HG02870 (cell line): ENCODE data around the gene CAPNS1.

Experiments used
- ATAC-seq: cut with Tn5 transposase; IDR thresholded peaks from one replicate; pipeline ENCODE4 v1.9.1; 2021; ENCODE audit warnings: mild to moderate bottlenecking, moderate library complexity; ENCODE audit not compliant: unreplicated experiment

CAPNS1 gene

DNA sequence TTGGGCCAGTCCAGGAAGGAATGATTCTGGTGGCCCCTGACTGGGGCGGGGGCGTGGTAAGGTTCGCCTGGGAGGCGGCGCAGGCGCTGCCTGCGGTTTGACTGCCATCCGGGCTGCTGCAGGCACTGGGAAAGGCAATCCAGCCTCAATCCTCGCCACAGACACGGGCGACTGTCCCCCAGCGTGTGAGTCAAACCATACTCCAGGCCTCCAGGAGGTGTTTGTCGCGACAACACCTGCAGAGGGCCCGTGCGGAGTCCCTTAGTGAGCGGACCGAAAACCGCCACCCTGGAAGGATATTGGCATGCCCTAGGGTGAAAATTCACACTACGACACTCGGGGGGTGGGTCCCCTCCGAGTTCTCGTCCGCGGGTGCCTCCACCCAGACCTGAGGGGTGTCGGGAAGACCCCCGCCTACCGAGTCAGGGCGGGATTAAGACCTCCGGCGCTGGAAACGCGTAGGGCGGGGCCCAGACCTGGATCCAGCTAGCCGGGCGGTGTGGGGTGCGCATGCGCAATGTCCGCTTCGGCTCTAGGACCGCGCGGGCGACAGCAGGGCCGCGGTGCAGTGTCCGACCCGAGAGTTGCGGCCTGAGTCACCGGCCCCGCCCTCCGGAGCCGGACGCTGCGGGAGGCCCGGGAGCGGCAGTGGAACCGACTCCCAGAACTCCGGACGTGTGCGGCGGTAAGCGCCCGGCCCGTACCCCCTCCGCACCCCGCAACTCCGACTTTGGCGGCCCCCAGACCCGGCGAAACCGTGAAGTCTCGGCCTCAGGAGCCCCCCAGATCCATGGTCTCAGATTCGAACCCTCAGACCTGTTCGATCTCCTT lies at the start of gene CAPNS1:
CAPNS1 (plus strand) TSS at position 594 of the 831 bp plus-strand sequence. CDS start 946 bp downstream, outside the sequence.
- peak; percentile 79 for ATAC-seq

- ATAC-seq: no peak
Observed at GRCh38 chr19:36090910-36091695, 48.8 kb upstream of the CAPNS1 start.

DNA sequence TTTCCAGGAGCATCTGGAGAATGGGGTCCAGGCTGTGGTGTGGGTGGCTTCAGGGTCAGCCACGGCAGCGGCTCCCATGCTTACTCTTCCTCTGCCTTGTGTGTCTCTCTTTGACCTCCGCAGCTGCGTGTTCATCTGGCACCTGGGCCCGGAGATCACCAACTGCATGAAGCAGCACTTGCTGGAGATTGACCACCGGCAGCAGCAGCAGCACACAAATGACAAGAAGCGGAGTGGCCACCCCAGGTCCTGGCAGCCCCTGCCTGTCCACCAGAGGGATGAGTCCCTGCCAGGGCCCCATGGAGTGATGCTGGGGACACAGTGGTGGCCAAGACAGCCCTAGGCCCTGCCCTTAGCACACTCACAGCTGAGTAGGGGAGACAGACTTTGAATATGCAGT lies 47.3 kb upstream of the CAPNS1 start:
- ATAC-seq: no peak

DNA sequence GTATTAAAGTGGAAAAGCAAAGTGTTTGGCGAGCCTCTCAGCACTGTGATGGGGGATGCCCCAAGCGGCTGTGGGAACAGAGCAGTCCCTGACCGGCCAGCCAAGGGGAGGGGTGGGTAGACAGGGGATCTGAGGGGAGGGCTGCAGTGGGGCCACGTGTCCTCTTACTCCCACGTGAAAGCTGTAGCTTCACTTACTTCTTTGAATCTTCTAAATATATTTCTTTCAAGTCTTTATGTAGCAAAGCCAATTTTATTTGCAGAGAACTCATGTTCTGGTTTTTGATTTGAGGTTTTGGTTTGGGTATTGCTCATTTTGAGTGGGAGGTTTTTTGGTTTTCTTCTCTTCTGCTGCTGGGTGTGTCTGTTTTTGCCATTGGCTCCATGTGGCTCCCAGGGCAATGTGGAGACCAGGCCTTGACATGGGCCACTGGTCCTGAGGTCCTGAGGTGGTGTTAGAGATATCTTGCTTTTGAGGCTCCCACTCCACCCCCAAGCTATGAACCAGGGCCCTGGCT lies 46.7 kb upstream of the CAPNS1 start:
- no peak for ATAC-seq

DNA sequence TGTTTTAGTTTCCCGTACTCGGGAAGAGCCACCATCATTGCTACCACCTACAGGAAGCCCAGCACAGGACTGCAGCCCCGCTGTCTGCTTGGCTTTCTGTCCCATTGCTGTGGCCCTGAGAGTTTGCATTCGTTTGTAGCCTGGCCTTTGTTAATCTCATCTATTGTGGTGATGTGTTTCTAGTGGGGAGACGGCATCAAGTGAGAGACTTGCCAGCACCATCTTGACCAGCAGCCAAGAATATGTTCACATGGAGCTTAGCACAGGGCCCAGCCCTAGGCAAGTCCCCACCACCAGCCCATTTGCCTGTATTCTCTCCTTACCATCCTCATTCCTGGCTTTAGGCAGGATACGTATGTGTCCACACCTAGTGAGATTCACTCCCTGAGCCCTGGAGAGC lies 46.2 kb upstream of the CAPNS1 start:
- no peak for ATAC-seq

DNA sequence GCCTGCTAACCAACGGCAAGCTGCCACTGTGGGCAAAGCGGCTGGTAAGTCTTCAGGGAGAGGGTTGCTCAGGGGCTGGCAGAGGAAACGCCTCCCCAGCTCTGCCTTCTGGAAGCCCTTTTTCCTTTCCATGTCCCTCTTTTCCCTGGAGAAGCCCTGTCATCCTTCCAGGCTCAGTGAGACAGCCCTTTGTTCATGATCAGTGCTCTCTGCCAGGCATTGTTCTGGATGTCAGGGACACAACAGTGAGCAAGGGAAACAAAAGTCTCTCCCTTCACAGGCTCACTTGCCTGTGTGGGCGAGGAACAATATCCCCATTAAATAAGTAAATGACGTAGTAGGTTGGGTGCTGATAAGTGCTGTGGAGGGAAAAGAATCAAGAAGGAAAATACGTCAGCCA lies 42.8 kb upstream of the CAPNS1 start:
- ATAC-seq: no peak

GRCh38 chr19:36099166-36099785 lies 40.6 kb upstream of the CAPNS1 start:
- no peak for ATAC-seq

- no peak for ATAC-seq
Observed at GRCh38 chr19:36100476-36100875, 39.4 kb upstream of the CAPNS1 start.

DNA sequence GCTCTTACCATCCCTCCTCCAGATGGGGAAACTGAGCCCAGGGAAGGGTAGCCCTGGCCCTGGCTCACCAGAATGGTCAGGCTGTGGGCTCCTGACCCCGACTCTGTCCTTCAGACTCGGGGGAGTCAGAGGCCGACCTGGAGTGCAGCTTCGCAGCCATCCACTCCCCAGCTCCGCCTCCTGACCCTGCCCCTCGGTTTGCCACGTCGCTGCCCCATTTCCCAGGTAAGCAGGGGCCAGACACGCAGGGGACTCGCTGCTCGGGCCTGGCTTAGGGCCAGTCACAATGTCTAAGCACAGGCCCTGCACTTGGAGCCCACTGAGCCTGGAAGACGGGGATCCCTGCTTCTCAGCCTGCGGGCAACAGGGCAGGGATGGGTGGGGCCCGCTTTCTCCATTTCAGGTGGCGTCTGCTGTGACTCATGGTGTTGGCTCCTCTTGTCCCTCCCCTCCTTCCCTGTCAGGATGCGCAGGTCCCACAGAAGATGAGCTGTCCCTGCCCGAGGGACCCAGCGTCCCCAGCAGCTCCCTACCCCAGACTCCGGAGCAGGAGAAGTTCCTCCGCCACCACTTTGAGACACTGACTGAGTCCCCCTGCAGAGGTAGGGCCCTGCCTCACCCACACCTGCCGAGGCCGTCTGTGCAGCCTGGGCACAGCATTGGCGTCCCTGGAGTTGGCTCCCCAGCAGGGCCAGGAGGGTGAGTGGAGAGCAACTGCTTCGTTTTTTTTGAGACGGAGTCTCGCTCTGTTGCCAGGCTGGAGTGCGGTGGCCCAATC lies 38.1 kb upstream of the CAPNS1 start:
- ATAC-seq: no peak

- ATAC-seq: no peak
Observed at GRCh38 chr19:36103040-36103626, 36.7 kb upstream of the CAPNS1 start.

GRCh38 chr19:36103842-36104552 lies 35.9 kb upstream of the CAPNS1 start:
- no peak for ATAC-seq

GRCh38 chr19:36106441-36106840 lies 33.4 kb upstream of the CAPNS1 start:
- ATAC-seq: no peak

GRCh38 chr19:36106991-36107390 lies 32.9 kb upstream of the CAPNS1 start:
- no peak for ATAC-seq

DNA sequence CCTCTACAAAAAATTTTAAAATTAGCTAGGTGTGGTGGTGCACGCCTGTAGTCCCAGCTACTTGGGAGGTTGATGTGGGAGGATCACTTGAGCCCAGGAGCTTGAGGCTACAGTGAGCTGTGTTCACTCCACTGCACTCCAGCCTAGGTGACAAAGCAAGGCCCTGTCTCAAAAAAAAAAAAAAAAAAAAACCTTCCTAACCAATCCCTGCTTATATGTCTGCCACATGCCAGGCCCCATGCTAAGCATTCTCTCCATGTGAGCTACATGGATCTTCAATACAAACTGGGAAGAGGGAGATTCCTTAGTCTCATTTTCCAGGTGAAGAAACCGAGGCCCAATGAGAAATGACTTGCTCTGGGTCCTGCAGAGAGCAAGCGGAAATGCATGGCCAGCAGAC lies 31.2 kb upstream of the CAPNS1 start:
- ATAC-seq: no peak

DNA sequence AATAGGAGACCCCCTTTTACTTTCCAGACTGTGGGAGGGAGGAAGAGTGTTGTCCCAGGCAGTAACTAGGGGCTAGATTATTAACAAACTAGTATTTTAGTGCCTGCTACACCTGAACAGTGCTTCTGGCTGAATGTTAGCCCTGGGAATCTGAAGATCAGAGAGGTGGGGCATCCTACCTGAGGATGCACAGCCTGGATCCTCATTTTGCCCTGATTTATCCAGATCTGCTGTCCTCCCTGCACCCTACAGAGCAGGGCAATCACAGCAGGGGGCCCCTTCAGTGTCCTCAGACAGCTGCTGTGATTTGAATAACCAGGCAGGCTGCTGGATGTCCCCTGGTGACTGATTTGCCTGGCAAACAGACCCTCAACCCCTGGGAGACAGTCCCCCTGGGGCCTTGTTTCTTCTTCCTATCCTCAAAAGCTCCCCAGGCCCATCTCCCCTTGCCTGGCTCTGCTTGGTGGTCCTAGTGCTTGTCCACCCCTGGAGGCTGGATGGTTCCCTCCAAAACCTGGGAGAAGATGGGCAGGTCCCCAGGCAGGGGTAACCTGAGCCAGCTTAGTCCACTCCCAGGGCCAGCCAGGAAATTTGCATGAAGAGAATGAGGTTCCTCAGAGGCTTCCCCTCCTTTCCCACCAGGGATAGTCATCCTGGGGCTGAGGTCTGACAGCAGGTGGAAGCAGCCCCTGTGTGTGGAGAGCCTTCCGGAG lies 29.2 kb upstream of the CAPNS1 start, which contains the start of gene OVOL3:
OVOL3 (plus strand) TSS at position 657 of the 713 bp plus-strand sequence. CDS start 60 bp downstream, outside the sequence.
- no peak for ATAC-seq

GRCh38 chr19:36111200-36111539 lies 28.7 kb upstream of the CAPNS1 start:
- ATAC-seq: no peak

DNA sequence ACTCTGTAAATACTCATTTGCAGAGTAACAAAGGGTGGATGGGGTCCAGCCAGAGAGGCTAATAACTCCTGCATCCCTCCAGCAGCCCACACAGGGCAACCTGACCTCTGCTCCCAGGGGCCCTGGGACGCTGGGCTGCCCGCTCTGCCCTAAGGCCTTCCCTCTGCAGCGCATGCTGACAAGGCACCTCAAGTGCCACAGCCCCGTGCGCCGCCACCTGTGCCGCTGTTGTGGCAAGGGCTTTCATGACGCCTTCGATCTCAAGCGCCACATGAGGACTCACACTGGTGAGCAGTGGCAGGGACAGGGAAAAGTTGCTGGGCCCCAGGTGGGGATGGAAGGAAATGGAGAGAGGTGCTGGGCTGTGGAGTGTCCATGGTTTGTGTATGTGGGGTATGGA lies 27.2 kb upstream of the CAPNS1 start:
- ATAC-seq: no peak

- ATAC-seq: no peak
Observed at GRCh38 chr19:36113425-36113824, 26.4 kb upstream of the CAPNS1 start.
